Measurements from ENCODE around the gene CYP46A1.

CYP46A1 gene

GRCh38 chr14:99674776-99675381 is 9.2 kb upstream of the CYP46A1 start:
- DNase-seq, result no peak

GRCh38 chr14:99675382-99675835 is 8.7 kb upstream of the CYP46A1 start:
- DNase-seq, result no peak

GRCh38 chr14:99675951-99676350 is 8.1 kb upstream of the CYP46A1 start:
- no peak for DNase-seq

GRCh38 chr14:99676657-99677056 is 7.4 kb upstream of the CYP46A1 start:
- no peak for DNase-seq

- DNase-seq, result no peak
Observed at GRCh38 chr14:99677231-99678140, 6.6 kb upstream of the CYP46A1 start.

- no peak for DNase-seq
Observed at GRCh38 chr14:99678198-99678597, 5.9 kb upstream of the CYP46A1 start.

GRCh38 chr14:99679111-99679510 is 5.0 kb upstream of the CYP46A1 start:
- peak; percentile 27 for DNase-seq

- no peak for DNase-seq
Observed at GRCh38 chr14:99679543-99679942, 4.6 kb upstream of the CYP46A1 start.

- no peak for DNase-seq
Observed at GRCh38 chr14:99679996-99680395, 4.1 kb upstream of the CYP46A1 start.

GRCh38 chr14:99681101-99681831 is 2.8 kb upstream of the CYP46A1 start:
- DNase-seq, result no peak

- DNase-seq, result no peak
Observed at GRCh38 chr14:99681832-99682148, 2.3 kb upstream of the CYP46A1 start.

GRCh38 chr14:99682809-99683618 is 1.1 kb upstream of the CYP46A1 start:
- DNase-seq, result peak; percentile 78

- peak; percentile 34 for DNase-seq
Observed at GRCh38 chr14:99684410-99684934, 374 bp downstream of the CYP46A1 start.

- DNase-seq, result no peak
Observed at GRCh38 chr14:99685151-99685591, 1.1 kb downstream of the CYP46A1 start.

- no peak for DNase-seq
Observed at GRCh38 chr14:99685596-99685995, 1.5 kb downstream of the CYP46A1 start.

GRCh38 chr14:99686557-99687283 is 2.6 kb downstream of the CYP46A1 start:
- no peak for DNase-seq

- peak; percentile 25 for DNase-seq
Observed at GRCh38 chr14:99687284-99688209, 3.4 kb downstream of the CYP46A1 start.

- DNase-seq, result no peak
Observed at GRCh38 chr14:99688210-99688581, 4.1 kb downstream of the CYP46A1 start.

- no peak for DNase-seq
Observed at GRCh38 chr14:99688629-99689028, 4.5 kb downstream of the CYP46A1 start.
